COLO668 (cell line): ENCODE data around the gene SEMA3B.
"Not testable (repeated sequence)": the region's sequence is repeated elsewhere in the genome, so short reads cannot be mapped to it uniquely, and the experiment has no call there.

Experiments used
- DNase-seq: peaks from one replicate; lab custom pipeline; 2025; ENCODE audit not compliant: unreplicated experiment; lab: John Stamatoyannopoulos, UW

Gene SEMA3B

GRCh38 chr3:50271314-50271936 is 2.5 kb downstream of the SEMA3B start:
- no peak for DNase-seq

GRCh38 chr3:50272538-50272910 is 3.6 kb downstream of the SEMA3B start:
- DNase-seq, result not testable (repeated sequence)

GRCh38 chr3:50272911-50273688 is 4.2 kb downstream of the SEMA3B start:
- peak; percentile 78 for DNase-seq

DNA sequence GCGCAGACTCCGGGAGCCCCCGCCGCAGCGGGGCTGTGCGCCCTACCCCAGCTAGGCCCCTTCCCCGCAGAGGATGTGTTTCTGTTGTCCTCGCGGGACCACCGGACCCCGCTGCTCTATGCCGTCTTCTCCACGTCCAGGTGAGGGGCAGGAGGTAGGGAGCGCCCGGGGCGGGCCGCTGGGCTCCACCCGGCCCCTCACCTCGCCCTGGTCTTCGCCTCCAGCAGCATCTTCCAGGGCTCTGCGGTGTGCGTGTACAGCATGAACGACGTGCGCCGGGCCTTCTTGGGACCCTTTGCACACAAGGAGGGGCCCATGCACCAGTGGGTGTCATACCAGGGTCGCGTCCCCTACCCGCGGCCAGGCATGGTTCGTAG is 4.7 kb downstream of the SEMA3B start:
- DNase-seq, result no peak

GRCh38 chr3:50274371-50275104 is 5.6 kb downstream of the SEMA3B start:
- DNase-seq, result peak; percentile 23

DNA sequence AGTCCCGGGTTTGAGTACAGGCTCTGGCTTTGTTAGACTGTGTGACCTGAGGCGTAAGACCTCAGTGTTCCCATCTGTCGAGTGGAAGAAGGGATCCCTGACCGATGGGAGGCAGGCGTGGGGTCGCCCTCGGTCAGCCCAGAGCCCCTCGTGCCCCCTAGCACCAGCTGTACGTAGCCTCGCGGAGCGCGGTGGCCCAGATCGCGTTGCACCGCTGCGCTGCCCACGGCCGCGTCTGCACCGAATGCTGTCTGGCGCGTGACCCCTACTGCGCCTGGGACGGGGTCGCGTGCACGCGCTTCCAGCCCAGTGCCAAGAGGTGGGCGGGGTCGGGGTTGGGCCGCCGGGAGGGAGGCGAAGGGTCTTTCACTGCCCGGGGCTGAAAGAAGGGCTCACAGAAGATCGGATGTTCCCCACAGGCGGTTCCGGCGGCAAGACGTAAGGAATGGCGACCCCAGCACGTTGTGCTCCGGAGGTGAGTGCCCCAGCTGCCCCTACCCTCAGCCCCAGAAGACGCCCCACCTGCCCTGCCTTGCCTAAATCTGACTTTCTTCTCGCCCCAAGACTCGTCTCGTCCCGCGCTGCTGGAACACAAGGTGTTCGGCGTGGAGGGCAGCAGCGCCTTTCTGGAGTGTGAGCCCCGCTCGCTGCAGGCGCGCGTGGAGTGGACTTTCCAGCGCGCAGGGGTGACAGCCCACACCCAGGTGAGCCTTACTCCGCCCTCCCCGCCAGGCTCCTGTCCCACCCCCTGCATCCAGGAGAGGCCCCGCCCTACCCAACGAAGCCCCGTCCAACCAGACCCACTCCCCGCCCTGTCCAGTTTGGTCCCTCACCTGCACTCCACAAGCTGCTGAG is 6.4 kb downstream of the SEMA3B start:
- DNase-seq, result no peak

- no peak for DNase-seq
Observed at GRCh38 chr3:50275996-50276761, 7.2 kb downstream of the SEMA3B start.

- no peak for DNase-seq
Observed at GRCh38 chr3:50276762-50277101, 7.8 kb downstream of the SEMA3B start.

DNA sequence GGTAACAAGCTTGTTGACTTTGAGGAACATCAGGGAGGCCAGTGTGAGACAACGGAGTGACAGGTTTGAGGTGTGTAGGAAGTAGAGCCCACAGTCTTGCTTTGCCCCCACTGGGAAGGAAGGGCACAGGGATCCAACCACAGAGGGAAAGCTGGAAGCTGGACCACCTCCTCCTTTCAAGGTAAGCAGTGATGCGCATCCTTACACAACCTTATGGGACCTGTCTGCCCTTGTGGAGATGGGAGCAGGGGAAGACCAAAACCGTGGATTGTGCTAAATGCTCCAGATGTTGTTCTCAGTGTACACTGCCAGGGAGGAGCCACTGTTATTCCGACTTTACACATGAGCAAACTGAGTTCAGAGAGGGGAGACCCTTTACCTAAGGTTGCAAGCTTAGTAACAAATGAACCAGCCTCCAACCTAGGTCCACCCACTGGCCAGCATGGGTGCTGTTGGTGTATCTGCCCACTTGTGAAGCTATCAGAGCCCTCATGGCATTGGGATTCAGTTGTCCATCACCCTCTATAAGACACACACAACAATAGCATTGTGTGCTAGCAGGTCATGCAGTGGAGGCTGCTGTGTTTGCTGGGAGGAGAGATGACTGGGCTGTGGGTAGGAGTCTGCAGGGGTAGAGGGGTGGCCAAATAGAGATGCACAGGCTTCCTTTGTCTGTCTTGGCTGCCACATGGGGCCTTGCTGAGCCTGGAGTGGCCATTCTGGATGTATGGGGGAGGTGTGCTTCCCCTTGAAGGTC is 9.4 kb downstream of the SEMA3B start:
- no peak for DNase-seq

- no peak for DNase-seq
Observed at GRCh38 chr3:50278880-50279224, 9.9 kb downstream of the SEMA3B start, which contains the start of gene LSMEM2. Gene LSMEM2 (plus strand): TSS chr3:50279087. CDS start chr3:50279114, 27 bp downstream.

GRCh38 chr3:50279255-50280016 is 10.5 kb downstream of the SEMA3B start:
- no peak for DNase-seq

- DNase-seq, result not testable (repeated sequence)
Observed at GRCh38 chr3:50284121-50284520, 15.2 kb downstream of the SEMA3B start.

GRCh38 chr3:50286322-50287227 is 17.6 kb downstream of the SEMA3B start:
- DNase-seq, result no peak

- DNase-seq, result no peak
Observed at GRCh38 chr3:50287262-50287661, 18.3 kb downstream of the SEMA3B start.

DNA sequence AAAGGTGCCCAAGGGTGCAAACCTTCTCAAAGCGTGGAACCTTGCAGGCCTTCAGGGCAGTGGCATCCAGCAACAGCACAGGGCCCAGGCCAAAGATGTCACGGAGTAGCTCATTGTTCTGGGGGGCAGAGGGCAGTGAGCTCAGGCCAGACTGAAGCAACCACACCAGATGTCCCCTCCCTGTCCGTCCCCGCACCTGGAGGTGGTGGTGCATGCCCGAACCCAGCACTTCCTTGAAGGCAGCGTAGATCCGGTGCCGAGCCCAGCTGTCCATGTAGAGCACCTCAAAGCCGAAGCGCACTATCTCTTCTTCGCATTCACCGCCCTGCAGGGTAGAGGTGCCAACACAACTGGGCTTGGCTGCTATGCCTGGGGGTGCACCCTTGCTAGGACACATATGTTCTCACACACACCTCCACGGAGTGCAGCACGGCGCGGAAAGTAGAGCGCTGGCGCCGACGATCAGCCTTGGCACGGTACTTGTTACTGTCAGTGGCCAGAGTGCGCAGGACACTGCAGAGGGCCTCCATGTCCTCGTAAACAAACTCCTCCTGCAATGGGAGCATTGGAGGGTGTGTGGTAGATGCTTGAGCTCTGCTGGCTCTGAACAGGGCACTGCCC is 19.6 kb downstream of the SEMA3B start:
- no peak for DNase-seq

GRCh38 chr3:50289130-50289529 is 20.2 kb downstream of the SEMA3B start:
- no peak for DNase-seq

GRCh38 chr3:50290161-50290641 is 21.3 kb downstream of the SEMA3B start:
- DNase-seq, result no peak
